K562 (cell line): ENCODE results near the gene CYB5RL. TPM values are rescaled to one million over a fixed set of nuclear protein-coding genes. Genes with fewer than 3 reads are reported as not detected.
A peak's percentile ranks its signal among the peaks of the same experiment; 100 is the strongest.

ENCODE experiments used
- ATAC-seq: fragments of 200-7000 bp; cut with Tn5 transposase; 3 replicates; pipeline ENCODE4 v1.9.1; 2020; ENCODE audit warnings: moderate library complexity
- BruUV-seq: library from RNA; stranded (reverse); fragments of 400-500 nt; replicated peaks from 2 replicates; lab custom pipeline; 2021; lab: Mats Ljungman, UMichigan
- CTCF ChIA-PET: fragments of 300-600 bp; formaldehyde crosslinking; extraction: SDS; loops from one replicate; lab custom pipeline; 2021; ENCODE audit warnings: low intra/inter-chr PET ratio; lab: Yijun Ruan, JAX
- POLR2A ChIA-PET: fragments of 300-600, 350-650 bp; sonication (Branson Sonifier 250); formaldehyde crosslinking; extraction: SDS; loops from one replicate; lab custom pipeline; 2021; ENCODE audit warnings: antibody characterized with exemption, inconsistent platforms; lab: Yijun Ruan, JAX
- DNase-seq, 4 experiments: peaks; one replicate each; pipeline versions ENCODE4 v3.0.0 to v3.0.0-alpha.2; 2011 to 2018; ENCODE audit warnings: low spot score in 3 of 4, mixed read lengths in 3 of 4; ENCODE audit errors: extremely low read depth in 1 of 4
- FAIRE-seq: peaks from 2 replicates; lab custom pipeline; 2011; peaks lifted over from hg19 to GRCh38; lab: Jason Lieb, UNC
- H2AFZ ChIP-seq: 2 replicates; pipeline ENCODE4 v1.6.0; 2011; ENCODE audit warnings: low read depth, low read length, control low read depth, inconsistent platforms
- H3K27ac ChIP-seq: fragments of 200-600 bp; 3 replicates; pipeline ENCODE4 v1.8.0; 2011; ENCODE audit warnings: low read depth, mild to moderate bottlenecking, control low read depth, inconsistent platforms, low read length, moderate library complexity, mixed read lengths; ENCODE audit errors: extremely low read depth
- H3K27me3 ChIP-seq, 2 experiments: fragments of 300-600 bp in 1 of 2; 2 replicates in 1 of 2; 3 replicates in 1 of 2; pipeline versions ENCODE4 v1.6.0 to v1.8.0; 2011; ENCODE audit warnings: inconsistent platforms in 2 of 2, low read length in 2 of 2, mild to moderate bottlenecking in 1 of 2, mixed read lengths in 1 of 2, moderate library complexity in 1 of 2; ENCODE audit not compliant: control insufficient read depth in 2 of 2, insufficient read depth in 2 of 2
- H3K36me3 ChIP-seq: fragments of 300-600 bp; 3 replicates; pipeline ENCODE4 v1.8.0; 2011; ENCODE audit warnings: mild to moderate bottlenecking, low read length, inconsistent platforms; ENCODE audit not compliant: control insufficient read depth, insufficient read depth
- H3K4me1 ChIP-seq, 2 experiments: fragments of 200-600 bp in 1 of 2; replicated peaks in 1 of 2; 2 replicates in 1 of 2; 3 replicates in 1 of 2; pipeline versions ENCODE4 v1.5.1 to v1.8.0; 2011; ENCODE audit warnings: inconsistent platforms in 2 of 2, low read length in 2 of 2, mild to moderate bottlenecking in 1 of 2, mixed read lengths in 1 of 2, moderate library complexity in 1 of 2; ENCODE audit not compliant: control insufficient read depth in 2 of 2, insufficient read depth in 2 of 2
- H3K4me2 ChIP-seq: 2 replicates; pipeline ENCODE4 v1.6.1; 2011; ENCODE audit warnings: low read length, control low read depth, inconsistent platforms, mixed read lengths; ENCODE audit not compliant: insufficient read depth
- H3K4me3 ChIP-seq: fragments of 200-600 bp; sonication (generic), shearing (Covaris generic); 2 replicates; pipeline ENCODE4 v1.5.1; 2016; ENCODE audit warnings: control low read depth, inconsistent platforms
- H3K79me2 ChIP-seq: fragments of 200-600 bp; 3 replicates; pipeline ENCODE4 v1.8.0; 2011; ENCODE audit warnings: low read length, inconsistent platforms; ENCODE audit not compliant: control insufficient read depth, insufficient read depth
- H3K9ac ChIP-seq, 2 experiments: 2 replicates each; pipeline versions ENCODE4 v1.6.0 to v1.6.1; 2011; ENCODE audit warnings: low read depth in 2 of 2, low read length in 2 of 2, control low read depth in 1 of 2, inconsistent platforms in 1 of 2, mild to moderate bottlenecking in 1 of 2, mixed read lengths in 1 of 2; ENCODE audit not compliant: insufficient read depth in 1 of 2
- H3K9me1 ChIP-seq: one replicate; pipeline ENCODE4 v1.6.0; 2011; ENCODE audit warnings: inconsistent platforms, mild to moderate bottlenecking, low read length, moderate library complexity; ENCODE audit not compliant: control insufficient read depth, insufficient read depth
- H3K9me3 ChIP-seq: replicated peaks from 2 replicates; pipeline ENCODE4 v1.5.1; 2011; ENCODE audit warnings: low read depth, low read length, inconsistent platforms; ENCODE audit not compliant: control insufficient read depth, insufficient read depth
- H4K20me1 ChIP-seq: replicated peaks from 2 replicates; pipeline ENCODE4 v1.6.1; 2011; ENCODE audit warnings: low read length, inconsistent platforms, mixed read lengths; ENCODE audit not compliant: control insufficient read depth, insufficient read depth
- ARID1B ChIP-seq: fragments of 450-650 bp; IDR thresholded peaks from 2 replicates; pipeline ENCODE4 v1.6.1; 2016; ENCODE audit warnings: antibody characterized with exemption, mild to moderate bottlenecking, inconsistent platforms
- ATF1 ChIP-seq, 2 experiments: fragments of 450-650 bp in 1 of 2; IDR thresholded peaks; 2 replicates each; pipeline ENCODE4 v1.6.1; 2016; ENCODE audit warnings: missing compliant biosample characterization in 1 of 2, missing genetic modification characterization in 1 of 2
- CTBP1 ChIP-seq: fragments of 450-650 bp; IDR thresholded peaks from 2 replicates; pipeline ENCODE4 v1.6.1; 2016; ENCODE audit warnings: borderline replicate concordance
- CTCF ChIP-seq, 3 experiments: IDR thresholded peaks in 2 of 3; conservative IDR thresholded peaks in 1 of 3; 2 replicates each; pipeline ENCODE4 v1.5.1; 2011 to 2012; ENCODE audit warnings: low read length in 3 of 3, mild to moderate bottlenecking in 3 of 3, control low read depth in 2 of 3, improper control_type of control experiment in 1 of 3, inconsistent platforms in 1 of 3, low read depth in 1 of 3, mixed read lengths in 1 of 3, moderate library complexity in 1 of 3; ENCODE audit not compliant: insufficient read depth in 2 of 3
- DMBX1 ChIP-seq: fragments of 250-450 bp; sonication (Bioruptor Pico); IDR thresholded peaks from 2 replicates; pipeline ENCODE4 v1.8.0; 2022; ENCODE audit warnings: inconsistent platforms, mild to moderate bottlenecking, moderate library complexity, borderline replicate concordance
- DPF2 ChIP-seq: fragments of 450-650 bp; IDR thresholded peaks from 2 replicates; pipeline ENCODE4 v1.6.1; 2016
- EP300 ChIP-seq: IDR thresholded peaks from 2 replicates; pipeline ENCODE4 v1.6.1; 2012; ENCODE audit warnings: low read length, improper control_type of control experiment
- HDAC2 ChIP-seq: fragments of 450-650 bp; IDR thresholded peaks from 2 replicates; pipeline ENCODE4 v1.6.1; 2016; ENCODE audit warnings: mild to moderate bottlenecking
- IRF9 ChIP-seq: fragments of 450-650 bp; IDR thresholded peaks from 2 replicates; pipeline ENCODE4 v1.6.1; 2016; ENCODE audit warnings: missing biosample characterization, missing genetic modification characterization
- PHF20 ChIP-seq: fragments of 450-650 bp; IDR thresholded peaks from 2 replicates; pipeline ENCODE4 v1.6.1; 2018; ENCODE audit not compliant: partially characterized antibody
- RCOR1 ChIP-seq, 2 experiments: IDR thresholded peaks; 2 replicates each; pipeline ENCODE4 v1.6.1; 2012; ENCODE audit warnings: low read depth in 2 of 2, low read length in 2 of 2, borderline replicate concordance in 1 of 2, improper control_type of control experiment in 1 of 2
- SIN3A ChIP-seq, 2 experiments: fragments of 150-350 bp in 1 of 2; IDR thresholded peaks; 2 replicates each; pipeline ENCODE4 v1.6.1; 2011 to 2016; ENCODE audit warnings: borderline replicate concordance in 2 of 2, low read depth in 2 of 2, low read length in 2 of 2, mild to moderate bottlenecking in 2 of 2, moderate library complexity in 2 of 2; ENCODE audit not compliant: control insufficient read depth in 1 of 2
- SMARCC2 ChIP-seq: fragments of 450-650 bp; IDR thresholded peaks from 2 replicates; pipeline ENCODE4 v1.6.1; 2017; ENCODE audit warnings: antibody characterized with exemption, moderate library complexity, mild to moderate bottlenecking, low read depth
- TAL1 ChIP-seq: fragments of 450-650 bp; IDR thresholded peaks from 2 replicates; pipeline ENCODE4 v1.6.1; 2016; ENCODE audit warnings: mild to moderate bottlenecking
- TBP ChIP-seq: optimal IDR thresholded peaks from 2 replicates; pipeline ENCODE3; 2011; ENCODE audit warnings: low read depth, low read length, improper control_type of control experiment
- TCF3 ChIP-seq: sonication (generic); formaldehyde crosslinking; IDR thresholded peaks from 2 replicates; pipeline ENCODE4 v1.4.0; 2020; ENCODE audit warnings: mild to moderate bottlenecking, missing genetic modification reagents
- XRCC4 ChIP-seq: IDR thresholded peaks from one replicate; pipeline ENCODE4 v1.6.1; 2011; ENCODE audit not compliant: insufficient read depth, insufficient read length; ENCODE audit errors: extremely low read depth
- ZBTB2 ChIP-seq: fragments of 450-650 bp; IDR thresholded peaks from 2 replicates; pipeline ENCODE4 v1.6.1; 2016; ENCODE audit warnings: antibody characterized with exemption
- ZNF316 ChIP-seq: fragments of 450-650 bp; IDR thresholded peaks from 2 replicates; pipeline ENCODE4 v1.6.1; 2016
- WGBS: fragments of 100-300 bp; shearing (Covaris generic); methylation state at CpG from one replicate; pipeline ENCODE4 v1.1.6; 2016; ENCODE audit warnings: low coverage, mixed read lengths; ENCODE audit not compliant: insufficient coverage; ENCODE audit errors: missing lambda C conversion rate; 5-methylcytosine and 5-hydroxymethylcytosine counted together
- in situ Hi-C: fragments of 300-500 bp; cut with MboI; formaldehyde crosslinking; loops from 4 replicates; pipeline ENCODE4 v1.15.0; 2018; ENCODE audit warnings: inconsistent platforms, mixed read lengths
- intact Hi-C: fragments of 100-400 bp; cut with micrococcal nuclease; formaldehyde crosslinking; loops from 2 replicates; pipeline ENCODE4 v1.14.2; 2022
- polyA plus RNA-seq, 8 experiments: library from polyadenylated mRNA; depleted of rRNA in 4 of 8; stranded (reverse) in 5 of 8; unstranded in 3 of 8; fragments of >200 nt; fragmentation: Nextera tagmentation in 2 of 8; fragmentation: Illumina TruSeq in 1 of 8; extraction: Ambion mirVana in 2 of 8; extraction: Trizol in 1 of 8; gene quantifications; 2 replicates each; pipeline versions ENCODE4 v1.2.1 to v1.2.3, GENCODE V29; 2011 to 2014; ENCODE audit warnings: inconsistent platforms in 1 of 8, missing spikeins in 1 of 8
- total RNA-seq, 7 experiments: library from RNA; depleted of rRNA in 6 of 7; stranded (reverse); fragments of >200 nt in 6 of 7; fragmentation: Illumina TruSeq in 2 of 7; extraction: Trizol in 2 of 7; gene quantifications; 2 replicates each; pipeline versions ENCODE4 v1.2.1 to v1.2.3, GENCODE V29; 2011 to 2021; ENCODE audit warnings: low replicate concordance in 1 of 7

CYB5RL gene
- total and polyA plus RNA-seq, 9 of the 15 experiments (the other 6 are each of a cell fraction or from before 2014, with no cell fraction given): 7.9 to 18.0 (median 11.2) TPM

- Histone ChIP-seq H3K79me2 (peaks cover 6% of the 10 kb centered on the region; the same call in 1 of the 3 replicates), H2AFZ (no peak overlapping the region), H4K20me1 (peaks cover 7% of the 10 kb centered on the region), H3K27me3 (no peaks in the 10 kb centered on the region), H3K4me2 (peak overlapping the region; percentile 39), H3K4me1 (peaks cover 11 to 21% of the 10 kb centered on the region in 2 experiments; a peak in 3 of 5 replicates), H3K9ac (peak overlapping the region in 1 of 2 experiments; percentile 44; a peak in 2 of 4 replicates), H3K36me3 (peaks cover 95% of the 10 kb centered on the region), H3K4me3 (no peak overlapping the region), H3K9me3 (no peaks in the 10 kb centered on the region), H3K27ac (peak overlapping the region; percentile 70), H3K9me1 (peaks cover 9% of the 10 kb centered on the region)
- ATAC-seq: peak; percentile 95
- peak; percentile 67 to 86 (median 76) for DNase-seq
- in situ Hi-C loops (no loop called here), intact Hi-C loops (loop anchor here (10.0 kb wide), 1 partner anchor 272 kb away; no protein-coding TSS in a partner anchor)
- CTCF ChIA-PET: no interaction called here
- no TSS peak for BruUV-seq
- FAIRE-seq: peak; percentile 93
- POLR2A ChIA-PET: interaction anchor here (0.5 to 15.5 kb wide), 6 partner anchors 10 to 640 kb away, joined by 3 to 148 read pairs (median 4); partner anchors contain the start of genes CYB5RL and MRPL37
- 9% methylated on average over 1 of the region's 1 CpG for WGBS
- TF ChIP-seq TCF3: peak; percentile 88
- peak; percentile 41; the same call in 1 of the 2 replicates for TF ChIP-seq EP300
- no peak for TF ChIP-seq XRCC4
- TF ChIP-seq SIN3A (IDR thresholded peaks at IDR 0.05; ENCODE audit: borderline replicate concordance in 2 of 2, control insufficient read depth in 1 of 2, low read depth in 2 of 2, low read length in 2 of 2): no peak
- peak; percentile 65 for TF ChIP-seq TAL1
- peak in 2 of 3 experiments; percentile 7 to 17; a peak in 1 of 6 replicates for TF ChIP-seq CTCF (IDR thresholded peaks at IDR 0.05 in 2 of 3, conservative IDR thresholded peaks at IDR 0.05 in 1 of 3; ENCODE audit: insufficient read depth in 2 of 3, low read depth in 1 of 3, low read length in 3 of 3)
- peak; percentile 25; the same call in 1 of the 2 replicates for TF ChIP-seq SMARCC2
- TF ChIP-seq ZNF316: peak; percentile 40; the same call in 1 of the 2 replicates
- peak; percentile 19 for TF ChIP-seq TBP
- no peak for TF ChIP-seq ATF1 (CRISPR knock-in tag; IDR thresholded peaks at IDR 0.05)
- 0 out of 2 replicates have a peak, but pooled peaks have one; percentile 3 for TF ChIP-seq ATF1 (tag; IDR thresholded peaks at IDR 0.05)
- TF ChIP-seq HDAC2: peak; percentile 40; the same call in 1 of the 2 replicates
- peak; percentile 21; the same call in 1 of the 2 replicates for TF ChIP-seq CTBP1
- TF ChIP-seq RCOR1 (IDR thresholded peaks at IDR 0.05; ENCODE audit: borderline replicate concordance in 1 of 2, low read depth in 2 of 2, low read length in 2 of 2): peak in 1 of 2 experiments; percentile 73; a peak in 1 of 4 replicates
- peak; percentile 91 for TF ChIP-seq DPF2
- peak; percentile 89 for TF ChIP-seq ARID1B
- TF ChIP-seq PHF20: no peak
- TF ChIP-seq ZBTB2: 0 out of 2 replicates have a peak, but pooled peaks have one; percentile 19
- peak; percentile 53; the same call in 1 of the 2 replicates for TF ChIP-seq IRF9 (tag)
- peak; percentile 82 for TF ChIP-seq DMBX1
Measured at GRCh38 chr1:54212872-54213271, 13.0 kb upstream of the CYB5RL start.
